ENCODE measurements around the gene RABGGTA.
"Not testable (repeated sequence)": the region's sequence is repeated elsewhere in the genome, so short reads cannot be mapped to it uniquely, and the experiment has no call there.

The RABGGTA gene

DNA sequence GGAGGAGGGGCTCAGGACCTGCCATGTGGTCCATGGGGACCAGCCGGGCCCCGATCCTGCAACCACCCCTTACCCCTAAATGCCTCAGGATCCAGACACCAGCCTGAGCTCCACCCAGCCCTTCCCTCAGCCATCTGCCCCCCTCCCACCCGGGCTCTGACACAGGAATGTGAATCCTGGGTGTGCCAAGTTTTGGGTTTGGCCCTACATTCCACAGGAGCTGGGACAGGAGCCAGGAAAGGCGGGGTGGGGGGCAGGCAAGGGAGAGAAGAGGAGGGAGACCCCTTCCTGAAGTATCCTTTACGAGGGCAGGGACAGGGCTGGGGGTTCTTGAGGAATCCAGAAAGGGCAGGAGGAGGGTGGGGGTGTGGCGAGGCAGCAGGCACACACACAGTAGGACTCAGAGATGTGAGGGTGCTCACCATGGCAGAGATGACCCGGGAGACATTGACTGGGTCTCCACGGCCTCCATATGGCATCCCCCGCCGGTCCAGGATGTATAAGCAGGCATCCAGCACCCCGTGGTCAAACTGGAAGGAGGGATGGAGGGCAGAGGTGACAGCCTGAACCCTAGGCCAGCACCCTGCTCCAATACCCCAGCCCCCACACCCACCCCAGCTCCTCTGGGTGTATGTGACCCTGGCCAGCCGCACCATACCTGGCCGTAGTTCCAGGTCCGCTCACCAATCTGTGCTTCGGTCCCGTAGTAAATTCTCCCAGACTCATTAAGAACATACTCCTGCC, 11.9 kb downstream of the RABGGTA start:
- no peak for DNase-seq

DNA sequence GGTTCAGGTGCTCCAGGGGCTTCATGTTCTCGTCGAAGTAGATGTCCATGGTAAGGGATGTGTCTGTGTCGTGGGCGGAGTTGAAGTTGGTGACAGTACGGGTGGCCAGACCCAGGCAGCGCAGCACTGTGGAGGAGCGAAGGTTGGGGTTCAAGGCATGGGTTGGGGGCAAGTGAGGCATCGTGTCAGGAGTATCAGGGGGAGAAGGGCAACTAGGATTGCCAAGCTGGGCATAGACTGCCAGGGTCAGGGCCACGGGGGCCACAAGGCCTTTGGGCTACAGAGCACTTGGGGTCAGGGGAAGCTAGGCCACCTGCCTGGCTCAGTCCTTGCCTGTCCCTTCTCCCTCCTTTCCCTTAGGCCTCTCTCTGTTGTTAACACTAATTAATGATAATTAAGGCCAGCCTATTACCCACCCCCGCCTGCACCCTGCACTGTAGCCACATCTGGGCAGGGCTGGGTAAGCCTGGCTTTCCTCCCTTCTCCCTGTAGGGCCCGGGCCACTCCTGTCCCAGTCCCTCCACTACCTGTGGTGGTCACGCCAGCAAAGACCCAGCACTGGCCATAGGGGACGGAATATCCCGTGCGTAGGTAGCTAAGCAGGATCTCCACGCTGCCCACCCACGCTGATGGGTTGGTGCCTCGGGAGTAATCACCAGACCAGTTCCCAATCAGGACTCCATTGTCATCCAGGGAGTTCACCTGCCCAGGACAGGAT, 12.7 kb downstream of the RABGGTA start:
- DNase-seq, result no peak

DNA sequence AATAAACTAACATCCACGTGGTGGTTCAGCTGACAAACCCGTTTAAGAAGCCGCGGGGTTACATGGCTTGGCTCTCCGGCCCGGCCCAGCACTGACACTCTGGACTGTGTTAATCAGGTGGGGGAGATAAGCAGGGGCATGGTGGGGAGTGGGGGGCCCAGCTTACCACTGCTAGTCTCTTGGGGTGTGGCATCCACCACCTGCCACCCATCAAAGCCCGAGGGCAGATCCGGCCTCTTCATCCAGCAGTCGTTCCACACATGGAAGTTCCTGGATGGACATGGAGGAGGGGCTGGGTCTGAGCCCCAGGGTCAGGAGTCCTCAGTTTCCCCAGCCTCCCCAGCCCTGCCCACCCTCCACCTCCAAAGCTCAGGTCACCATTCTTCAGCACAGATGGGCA, 13.3 kb downstream of the RABGGTA start:
- no peak for DNase-seq

DNA sequence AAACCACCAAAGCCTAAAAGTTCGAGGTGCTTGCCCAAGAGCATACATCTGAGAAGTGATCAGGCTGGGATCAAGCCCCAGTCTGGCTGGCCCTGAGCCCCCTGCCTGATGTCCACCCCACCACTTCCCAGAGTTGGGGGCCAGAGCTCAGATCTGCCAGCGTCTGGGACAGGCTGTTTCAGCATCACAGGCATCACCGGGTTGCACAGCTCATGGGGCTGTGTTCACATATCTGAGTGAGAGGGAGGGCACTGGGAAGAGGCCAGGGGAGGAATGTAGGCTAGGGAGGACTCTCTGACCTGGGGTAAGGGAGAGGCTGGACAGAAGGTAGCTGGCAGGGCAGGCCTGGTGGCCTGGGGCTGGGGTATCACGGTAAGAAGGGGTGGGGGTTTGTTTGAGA, 14.4 kb downstream of the RABGGTA start:
- DNase-seq, result no peak

DNA sequence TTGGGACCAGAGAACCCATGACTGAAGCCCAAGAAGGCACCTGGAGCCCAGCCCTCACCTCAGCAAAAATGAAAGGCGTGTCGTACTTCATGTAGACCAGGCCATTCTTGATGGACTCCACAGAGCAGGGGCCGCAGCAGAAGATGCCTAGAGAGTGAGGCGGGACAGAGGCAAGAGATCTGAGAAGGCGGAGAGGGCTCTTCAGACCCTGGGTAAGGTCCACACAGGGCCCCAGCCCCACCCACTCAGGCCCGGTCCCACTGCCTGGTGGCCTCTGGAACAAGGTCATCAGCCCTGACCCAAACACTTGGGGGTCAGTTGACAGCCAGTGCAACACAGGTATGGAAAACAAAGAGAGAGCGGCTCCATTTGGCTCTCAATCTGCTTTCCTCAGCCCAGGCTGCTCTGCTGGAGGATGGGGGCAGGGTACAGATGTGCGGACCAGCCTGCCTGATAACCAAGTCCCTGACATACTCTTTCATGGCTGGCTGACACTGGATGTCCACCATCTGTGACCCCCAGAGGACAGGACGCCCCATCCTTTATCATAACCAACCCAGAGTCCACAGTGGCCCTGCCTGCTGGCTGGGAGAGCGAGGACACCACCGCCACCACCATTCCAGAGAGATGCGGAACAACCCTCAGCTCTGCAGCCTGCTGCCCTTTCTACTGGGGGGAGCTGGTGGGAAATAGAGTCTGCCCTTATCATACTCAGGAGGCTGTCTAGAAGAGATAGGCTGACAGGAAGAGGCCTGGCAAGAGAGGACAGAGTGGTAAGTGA, 15.3 kb downstream of the RABGGTA start:
- DNase-seq, result no peak

DNA sequence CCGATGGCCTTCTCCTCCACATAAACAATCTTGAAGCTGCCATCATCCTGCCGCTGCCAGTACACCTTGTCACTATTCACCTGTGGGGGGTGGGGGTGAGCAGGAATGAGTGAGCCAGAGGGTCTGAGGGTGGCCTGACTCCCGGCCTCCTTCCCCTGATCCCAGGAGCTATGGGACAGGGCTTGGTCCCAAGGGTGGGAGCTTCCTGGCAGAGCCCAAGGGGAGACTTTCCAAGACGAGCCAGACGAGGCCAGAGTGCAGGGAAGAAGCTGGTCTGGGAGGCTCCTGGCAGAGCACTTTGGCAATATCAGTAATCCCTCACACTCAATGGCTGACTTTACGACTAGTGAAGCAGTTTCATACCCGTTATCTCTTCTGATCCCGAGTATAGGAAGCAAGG, 16.0 kb downstream of the RABGGTA start:
- no peak for DNase-seq

DNA sequence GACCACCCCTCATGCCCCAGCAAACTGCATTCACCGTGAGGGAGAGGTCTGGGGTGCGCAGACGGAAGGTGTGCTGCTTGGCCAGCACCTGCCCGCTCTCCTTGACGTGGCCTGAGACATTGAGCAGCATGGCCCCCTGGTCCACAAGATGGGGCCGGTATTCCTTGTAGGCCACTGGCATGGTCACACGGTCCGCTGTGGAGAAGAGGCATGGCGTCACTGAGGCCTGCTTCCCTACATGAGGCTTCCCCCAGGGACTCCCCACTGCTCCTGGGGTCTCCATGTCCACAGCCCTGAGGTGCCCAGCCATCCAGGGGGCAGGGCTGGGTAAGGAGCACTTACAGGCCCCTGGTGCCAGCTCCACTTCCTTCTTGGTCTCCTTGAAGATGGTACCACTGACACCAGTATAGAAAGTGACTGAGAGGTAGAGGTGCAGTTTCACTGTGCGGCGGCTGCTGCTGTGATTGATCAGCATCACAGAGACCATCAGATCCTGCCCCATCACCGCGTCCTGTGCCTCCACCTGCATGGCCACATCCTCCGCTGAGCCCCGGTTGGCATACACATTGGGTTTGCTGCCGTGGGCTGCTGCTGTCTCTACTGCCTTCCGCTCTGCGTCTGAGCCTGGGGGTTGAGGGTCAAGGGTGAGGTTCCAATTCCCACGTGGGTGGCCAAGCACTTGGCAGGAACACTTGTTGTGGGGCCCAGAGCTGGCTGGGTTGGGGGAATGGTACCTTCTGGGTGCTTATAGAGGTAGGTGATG, 16.6 kb downstream of the RABGGTA start:
- no peak for DNase-seq

DNA sequence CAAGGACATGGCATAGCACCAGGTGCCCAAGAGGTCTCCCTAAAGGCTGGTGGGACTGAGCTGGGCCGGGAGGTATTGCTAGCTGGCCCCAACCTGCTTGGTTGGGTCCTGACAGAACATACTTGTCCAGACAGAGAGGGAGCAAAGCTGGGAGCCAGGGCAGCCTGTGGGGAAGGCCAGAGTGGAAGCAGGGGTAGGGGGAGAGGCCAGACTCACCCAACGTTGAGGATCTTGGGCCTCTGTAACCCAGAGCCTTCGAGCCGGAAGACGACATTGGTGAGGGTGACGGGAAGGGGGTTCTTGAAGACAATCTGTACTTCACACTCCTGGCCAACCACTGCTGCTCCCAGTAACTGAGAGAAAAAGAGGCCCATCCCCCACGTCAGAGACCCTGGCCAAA, 17.5 kb downstream of the RABGGTA start:
- DNase-seq, result no peak

DNA sequence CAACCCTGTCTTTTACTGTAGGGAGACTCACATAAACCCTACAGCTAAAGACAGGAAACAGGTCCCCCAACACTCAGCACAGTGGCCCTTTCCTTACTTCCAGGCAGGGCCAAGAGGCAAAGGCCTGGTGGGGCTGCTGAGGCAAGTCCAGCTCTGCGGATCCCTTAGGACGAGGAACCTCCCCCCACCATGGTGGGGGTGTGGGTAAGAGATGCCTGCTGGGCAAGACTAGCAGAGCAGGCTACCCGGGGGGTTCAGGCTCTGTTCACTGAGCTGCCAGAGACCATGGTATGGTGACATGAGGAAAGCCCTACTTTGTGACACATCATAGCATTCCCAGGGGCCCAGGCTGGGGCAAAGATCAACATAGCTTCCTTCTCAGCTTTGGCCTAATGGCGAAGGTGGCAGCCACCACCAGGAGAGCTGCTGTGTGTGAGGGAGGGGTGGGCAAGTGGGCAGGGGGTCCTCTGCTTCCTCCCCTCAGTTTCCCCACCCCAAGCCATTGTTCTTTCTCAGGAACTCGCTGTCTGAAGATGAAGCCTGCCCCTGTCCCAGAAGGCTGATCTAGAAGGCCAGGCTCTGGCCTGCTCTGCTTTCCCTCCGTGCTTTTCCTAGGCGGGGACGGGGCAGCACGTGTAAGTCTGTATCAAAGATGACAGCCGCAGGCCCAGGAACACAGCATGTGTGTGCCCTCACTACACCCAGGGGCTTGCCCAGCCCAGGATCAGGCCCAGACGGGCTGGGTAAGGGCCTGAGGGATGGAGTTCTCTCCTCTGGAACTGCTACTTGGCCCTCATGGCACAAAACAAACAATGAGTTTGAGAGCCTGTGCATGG, 18.9 kb downstream of the RABGGTA start:
- DNase-seq, result no peak

DNA sequence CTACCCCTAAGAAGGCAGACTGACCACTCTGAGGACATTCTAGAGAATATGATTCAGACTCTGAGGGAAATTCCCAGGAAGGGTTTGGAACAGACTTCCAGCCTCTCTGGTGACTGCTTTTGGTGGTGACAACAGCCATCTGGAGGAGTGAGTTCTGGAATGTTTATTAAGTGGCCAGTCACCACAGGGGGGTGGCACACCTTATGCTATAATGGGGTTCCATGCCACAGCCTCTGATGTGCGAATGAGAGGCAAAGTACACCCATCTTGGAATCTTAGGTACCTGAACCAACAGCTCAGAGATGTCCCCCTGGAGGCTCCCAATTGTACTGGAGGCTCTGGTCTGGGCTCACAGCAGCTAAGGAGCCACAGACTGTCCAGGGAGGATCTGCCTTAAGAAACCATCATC, 19.5 kb downstream of the RABGGTA start:
- DNase-seq, result no peak

DNA sequence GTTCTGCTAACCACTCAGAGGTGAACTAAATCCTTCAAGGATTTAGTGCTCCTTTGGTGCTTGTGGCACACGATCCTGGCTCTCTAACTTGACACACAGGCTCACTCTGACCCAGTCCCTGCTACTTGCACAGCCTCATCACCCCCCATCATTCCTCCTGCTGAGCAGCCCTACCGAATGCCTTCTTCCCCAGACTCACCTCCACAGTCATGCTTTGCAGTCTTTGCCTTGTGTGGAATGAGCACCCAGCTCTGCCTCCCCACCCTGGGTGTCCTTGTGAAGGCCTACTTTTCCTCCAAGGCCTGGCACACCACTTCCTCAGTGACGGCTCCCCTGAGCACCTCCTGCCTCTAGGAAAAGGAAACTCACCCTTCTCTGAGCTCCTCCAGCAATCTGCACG, 21.0 kb downstream of the RABGGTA start:
- no peak for DNase-seq

DNA sequence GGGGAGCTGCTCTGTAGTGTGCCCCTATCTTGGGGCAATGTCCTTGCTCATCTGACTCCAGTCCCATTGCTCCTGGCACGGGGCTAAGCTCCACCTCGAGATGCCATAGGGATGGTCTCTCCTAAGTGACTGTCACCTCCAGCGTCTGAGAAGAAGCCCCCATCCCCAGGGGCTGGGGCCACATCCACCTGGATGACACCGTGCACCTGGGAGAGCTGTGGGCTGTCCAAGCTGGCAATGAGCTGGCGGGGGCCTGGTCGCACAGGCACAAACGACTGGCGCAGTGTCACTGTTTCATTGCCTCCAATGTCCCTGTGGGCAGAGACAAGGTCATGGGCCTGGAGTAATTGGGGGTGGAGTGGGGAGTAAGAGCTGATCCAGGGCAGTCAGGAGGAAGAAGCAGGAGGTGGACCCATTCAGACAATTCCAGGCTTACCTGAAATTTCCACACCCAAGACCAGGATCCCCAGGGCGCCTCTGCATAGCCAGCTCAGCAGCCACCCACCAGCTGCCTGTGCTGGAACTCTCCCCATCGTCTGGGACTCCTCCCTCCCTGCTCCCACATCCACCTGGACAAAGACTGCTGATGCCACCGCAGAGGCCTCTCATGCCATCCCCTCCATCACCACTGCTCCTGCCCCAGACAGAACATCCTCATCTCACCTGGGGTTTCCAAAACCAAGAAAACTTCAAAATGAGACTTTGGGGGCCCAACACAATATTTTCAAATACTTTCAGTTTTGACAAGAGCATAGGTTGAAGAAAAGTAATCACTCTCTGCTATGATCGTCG, 22.0 kb downstream of the RABGGTA start:
- DNase-seq, result no peak

DNA sequence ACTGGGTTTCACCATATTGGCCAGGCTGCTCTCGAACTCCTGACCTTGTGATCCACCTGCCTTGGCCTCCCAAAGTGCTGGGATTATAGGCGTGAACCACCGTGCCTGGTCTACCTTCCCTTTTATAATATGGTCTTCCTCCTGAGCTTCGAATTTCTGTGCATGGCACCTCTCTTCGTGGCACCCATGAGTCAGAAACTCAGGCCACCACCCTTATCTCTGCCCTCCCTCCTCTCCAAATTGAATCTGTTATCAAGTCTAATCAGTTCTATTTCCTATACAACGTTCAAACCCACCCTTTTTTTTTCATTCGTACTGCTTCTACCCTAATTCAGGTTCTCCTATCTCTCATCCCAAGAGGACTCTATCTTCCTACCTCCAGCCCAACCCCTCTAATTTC, 24.0 kb downstream of the RABGGTA start:
- no peak for DNase-seq

DNA sequence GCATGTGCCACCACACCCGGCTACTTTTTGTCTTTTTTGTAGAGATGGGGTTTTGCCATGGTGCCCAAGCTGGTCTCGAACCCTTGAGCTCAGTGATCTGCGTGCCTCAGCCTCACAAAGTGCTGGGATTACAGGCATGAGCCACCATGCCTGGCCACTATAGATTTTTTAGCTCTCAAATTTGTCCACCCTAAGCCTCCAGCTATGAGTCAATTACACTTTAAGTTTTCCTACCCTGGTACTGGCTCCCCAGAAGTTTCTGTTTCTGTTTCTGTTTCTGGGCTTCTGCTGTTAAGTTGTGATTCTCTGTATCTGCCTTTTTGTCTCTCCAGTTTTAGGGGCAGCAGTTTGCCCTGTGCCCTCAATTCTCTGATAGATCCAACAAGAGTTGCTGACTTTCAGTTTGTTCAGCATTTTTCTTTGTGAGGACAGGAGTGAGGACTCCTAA, 24.6 kb downstream of the RABGGTA start:
- no peak for DNase-seq

DNA sequence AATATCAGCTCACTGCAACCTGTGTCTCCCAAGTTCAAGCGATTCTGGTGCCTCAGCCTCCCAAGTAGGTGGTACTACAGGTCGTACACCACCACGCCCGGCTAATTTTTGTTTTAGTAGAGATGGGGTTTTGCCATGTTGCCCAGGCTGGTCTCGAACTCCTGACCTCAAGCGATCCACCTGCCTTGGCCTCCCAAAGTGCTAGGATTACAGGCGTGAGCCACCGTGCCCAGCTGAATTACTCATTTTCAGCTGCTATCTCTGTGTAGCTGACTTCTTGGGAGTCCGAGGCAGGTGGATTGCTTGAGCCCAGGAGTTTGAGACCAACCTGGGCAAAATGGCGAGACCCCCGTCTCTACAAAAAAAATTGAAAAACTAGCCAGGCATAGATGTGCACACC, 26.0 kb downstream of the RABGGTA start:
- DNase-seq, result not testable (repeated sequence)

DNA sequence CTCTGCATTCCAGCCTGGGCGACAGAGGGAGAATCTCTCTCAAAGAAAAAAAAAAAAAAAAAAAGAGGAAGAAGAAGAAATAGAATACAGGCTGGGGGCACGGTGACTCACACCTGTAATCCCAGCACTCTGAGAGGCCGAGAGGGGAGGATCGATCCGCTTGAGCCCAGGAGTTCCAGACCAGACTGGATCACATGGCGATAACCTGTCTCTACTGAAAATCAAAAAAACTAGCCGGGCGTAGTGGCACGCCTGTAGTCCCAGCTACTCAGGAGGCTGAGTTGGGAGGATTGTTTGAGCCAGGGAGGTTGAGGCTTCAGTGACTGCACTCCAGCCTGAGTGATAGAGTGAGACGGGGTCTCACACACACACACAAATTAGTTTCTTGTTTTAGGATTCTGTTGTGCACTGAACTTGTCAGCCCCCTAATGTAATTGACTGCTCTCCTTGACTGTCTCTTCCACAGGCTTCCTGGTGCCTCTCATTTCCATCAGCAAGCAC, 28.0 kb downstream of the RABGGTA start:
- DNase-seq, result peak; percentile 9

DNA sequence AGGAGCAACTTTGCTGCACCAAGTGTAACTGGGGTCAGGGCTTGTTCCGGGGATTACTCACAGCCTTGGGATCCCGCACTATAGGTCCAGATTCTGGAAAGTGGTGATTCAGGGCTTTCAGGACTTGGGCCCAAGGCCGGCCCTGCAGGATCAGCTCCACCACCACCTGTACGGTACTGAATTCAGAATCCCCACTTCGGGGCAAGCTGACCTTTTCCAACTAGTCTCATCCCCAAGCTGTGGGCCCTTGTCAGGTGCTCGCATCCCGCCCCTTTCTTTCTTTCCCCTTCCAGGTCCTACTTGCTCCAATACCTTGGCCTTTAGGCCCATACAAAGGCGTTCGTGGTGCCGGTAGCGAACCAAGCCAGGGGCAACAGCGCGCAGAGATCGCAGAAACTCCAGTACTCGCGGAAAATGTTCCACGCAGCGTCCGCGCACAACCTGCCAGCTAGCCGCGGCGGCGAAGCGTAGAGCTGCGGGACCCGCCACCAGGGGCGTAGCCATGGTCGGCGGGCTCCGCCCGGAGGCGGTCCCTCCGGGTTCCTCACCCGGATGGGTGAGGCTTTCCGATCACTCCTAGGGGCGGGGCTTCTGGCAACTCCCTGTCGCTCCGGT, 29.5 kb downstream of the RABGGTA start:
- DNase-seq, result peak; percentile 48

DNA sequence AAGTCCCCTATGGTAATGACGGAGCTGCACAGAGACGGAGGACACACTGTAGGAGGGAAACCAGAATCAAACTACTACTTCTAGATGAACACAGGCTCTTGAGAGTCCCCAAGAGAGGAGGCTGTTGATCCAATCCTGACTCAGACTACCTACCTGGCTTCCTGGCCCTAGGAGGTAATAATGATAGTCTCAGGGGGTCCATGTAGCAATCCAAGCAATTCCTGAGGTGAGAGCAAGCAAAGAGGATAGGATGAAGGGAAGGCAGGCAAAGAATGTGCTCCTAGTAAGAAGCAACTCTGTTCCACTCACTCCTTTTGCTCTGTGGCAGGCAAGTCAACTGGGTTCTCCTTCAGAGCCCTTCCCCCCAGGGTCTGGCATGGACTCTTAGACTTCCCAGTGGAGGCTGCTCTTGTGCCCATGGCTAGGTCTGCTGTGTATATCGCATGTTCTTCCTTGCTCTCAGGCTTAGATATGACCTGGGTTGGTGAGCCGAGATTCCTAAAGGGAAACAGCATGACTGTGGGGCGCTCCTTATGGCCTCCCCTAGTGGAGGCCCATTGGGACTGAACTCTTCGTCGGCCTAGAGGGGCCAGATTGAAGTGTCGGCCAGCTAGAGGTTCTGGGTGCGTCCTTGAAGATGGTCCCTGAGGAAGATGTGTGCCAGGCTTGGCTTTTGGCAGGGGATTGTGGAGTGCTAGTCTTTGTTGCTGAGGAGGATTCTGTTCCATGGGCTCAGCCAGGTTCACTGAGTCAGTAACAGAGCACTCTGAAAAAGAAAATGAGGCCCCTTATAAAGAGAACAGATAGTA, 31.1 kb downstream of the RABGGTA start:
- DNase-seq, result no peak

DNA sequence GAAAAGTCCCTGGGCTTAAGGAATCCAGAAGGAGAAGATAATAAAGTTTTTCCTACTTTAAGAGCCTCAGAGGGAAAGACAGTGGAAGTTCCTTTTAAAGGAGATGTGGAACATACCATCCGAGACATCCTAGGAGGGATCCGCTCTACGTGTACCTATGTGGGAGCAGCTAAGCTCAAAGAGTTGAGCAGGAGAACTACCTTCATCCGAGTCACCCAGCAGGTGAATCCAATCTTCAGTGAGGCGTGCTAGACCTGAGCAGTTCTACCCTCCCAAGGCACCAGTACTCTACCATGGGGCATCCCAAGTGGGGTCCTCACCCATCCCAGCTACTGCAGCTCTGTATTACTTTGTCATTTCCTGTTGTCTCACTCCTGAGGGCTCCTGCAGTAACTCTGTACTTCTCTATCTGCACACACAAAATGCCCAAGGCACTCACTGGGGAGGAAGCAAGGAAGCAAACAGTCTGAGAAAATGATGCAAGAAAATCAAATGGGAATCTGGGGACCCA, 32.8 kb downstream of the RABGGTA start:
- no peak for DNase-seq

Measured in SIG-M5 (cell line).